Measurements from ENCODE around the gene TPD52L1.

- TF ChIP-seq POLR2A (IDR thresholded peaks at IDR 0.05) = no peak
- TF ChIP-seq, protein P1, sequence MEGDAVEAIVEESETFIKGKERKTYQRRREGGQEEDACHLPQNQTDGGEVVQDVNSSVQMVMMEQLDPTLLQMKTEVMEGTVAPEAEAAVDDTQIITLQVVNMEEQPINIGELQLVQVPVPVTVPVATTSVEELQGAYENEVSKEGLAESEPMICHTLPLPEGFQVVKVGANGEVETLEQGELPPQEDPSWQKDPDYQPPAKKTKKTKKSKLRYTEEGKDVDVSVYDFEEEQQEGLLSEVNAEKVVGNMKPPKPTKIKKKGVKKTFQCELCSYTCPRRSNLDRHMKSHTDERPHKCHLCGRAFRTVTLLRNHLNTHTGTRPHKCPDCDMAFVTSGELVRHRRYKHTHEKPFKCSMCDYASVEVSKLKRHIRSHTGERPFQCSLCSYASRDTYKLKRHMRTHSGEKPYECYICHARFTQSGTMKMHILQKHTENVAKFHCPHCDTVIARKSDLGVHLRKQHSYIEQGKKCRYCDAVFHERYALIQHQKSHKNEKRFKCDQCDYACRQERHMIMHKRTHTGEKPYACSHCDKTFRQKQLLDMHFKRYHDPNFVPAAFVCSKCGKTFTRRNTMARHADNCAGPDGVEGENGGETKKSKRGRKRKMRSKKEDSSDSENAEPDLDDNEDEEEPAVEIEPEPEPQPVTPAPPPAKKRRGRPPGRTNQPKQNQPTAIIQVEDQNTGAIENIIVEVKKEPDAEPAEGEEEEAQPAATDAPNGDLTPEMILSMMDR (IDR thresholded peaks at IDR 0.05) = no peak
Measured at GRCh38 chr6:125194941-125195340, 41.4 kb downstream of the TPD52L1 start.

Data from right lobe of liver (tissue), 4 donors.